Anterior cingulate cortex (tissue), 58 donors: ENCODE results near the gene SLC8A2.

Experiments used
- DNase-seq, 58 donors: peaks; one replicate each; lab custom pipeline; 2025; lab: John Stamatoyannopoulos, UW

The SLC8A2 gene

GRCh38 chr19:47434088-47434487 lies 37.6 kb downstream of the SLC8A2 start:
- no peak for DNase-seq

DNA sequence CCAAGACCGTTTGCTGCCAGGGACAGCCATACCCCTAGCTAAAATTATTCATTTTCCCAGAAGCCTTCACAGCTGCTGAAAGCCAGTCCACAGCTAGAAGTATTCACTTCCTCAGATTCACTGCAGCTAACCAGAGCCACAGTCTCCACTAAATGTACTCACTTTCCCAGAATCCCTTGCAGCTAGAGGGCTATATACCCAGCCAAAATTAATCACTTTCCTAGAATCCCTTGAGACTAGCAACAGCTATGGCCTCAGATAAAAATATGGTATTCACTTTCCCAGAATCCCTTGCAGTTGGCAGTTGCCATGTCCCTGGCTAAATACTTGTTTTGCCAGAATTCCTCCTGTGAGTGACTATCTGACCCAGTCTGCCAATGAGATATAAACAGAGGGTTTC lies 38.6 kb downstream of the SLC8A2 start:
- DNase-seq, result no peak

DNA sequence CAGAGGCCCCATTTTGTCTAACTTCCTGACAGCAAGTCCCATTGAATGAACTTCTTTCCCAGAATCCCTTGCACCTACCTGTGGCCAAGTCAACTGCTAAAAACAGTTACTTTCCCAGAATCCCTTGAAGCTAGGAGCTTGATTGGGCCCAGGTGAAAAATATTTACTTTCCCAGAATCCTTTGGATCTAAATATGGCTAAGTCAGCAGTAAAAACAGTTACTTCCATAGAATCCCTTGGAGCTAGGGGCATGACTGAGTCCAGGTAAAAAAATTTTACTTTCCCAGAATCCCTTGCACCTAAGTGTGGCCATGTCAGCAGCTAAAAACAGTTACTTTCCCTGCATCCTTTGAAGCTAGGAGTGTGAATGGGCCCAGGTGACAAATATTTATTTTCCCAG lies 39.2 kb downstream of the SLC8A2 start:
- no peak for DNase-seq

- no peak for DNase-seq
These were observed 39.6 kb downstream of the SLC8A2 start for GRCh38 chr19:47432091-47432490.

DNA sequence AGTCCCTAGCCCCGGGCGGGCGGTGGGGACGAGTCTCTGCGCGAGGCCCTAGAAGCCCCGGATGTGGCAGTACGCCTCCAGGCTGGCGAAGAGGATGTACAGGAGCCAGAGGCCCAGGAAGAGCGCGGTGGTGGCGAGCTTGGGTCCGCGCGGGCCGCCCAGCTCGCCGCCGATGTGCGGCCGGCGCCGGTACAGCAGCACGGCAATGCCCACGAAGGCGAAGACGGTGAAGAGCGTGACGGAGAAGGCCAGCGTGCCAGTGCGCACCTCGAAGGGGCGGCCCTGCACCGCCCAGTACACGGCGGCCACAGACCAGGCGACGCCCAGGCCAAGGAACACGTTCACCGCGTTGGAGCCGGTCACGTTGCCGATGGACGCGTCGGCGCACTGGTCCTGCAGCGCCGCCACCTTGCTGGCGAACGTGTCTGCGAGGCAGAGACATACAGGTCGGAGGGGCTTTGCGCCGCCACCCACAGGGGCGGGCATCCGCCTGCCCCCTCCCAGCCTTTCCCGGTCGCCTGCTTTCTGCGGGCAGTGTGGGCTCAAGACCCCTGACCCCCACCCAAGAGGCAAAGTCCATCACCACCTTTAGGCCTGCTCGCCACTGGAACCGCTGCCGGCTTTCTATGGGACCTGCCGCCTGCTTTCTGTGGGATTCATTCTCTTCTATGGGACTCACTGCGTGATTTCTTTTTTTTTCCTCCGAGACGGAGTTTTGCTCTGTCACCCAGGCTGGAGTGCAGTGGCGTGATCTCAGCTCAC lies 41.5 kb downstream of the SLC8A2 start:
- no peak for DNase-seq

DNA sequence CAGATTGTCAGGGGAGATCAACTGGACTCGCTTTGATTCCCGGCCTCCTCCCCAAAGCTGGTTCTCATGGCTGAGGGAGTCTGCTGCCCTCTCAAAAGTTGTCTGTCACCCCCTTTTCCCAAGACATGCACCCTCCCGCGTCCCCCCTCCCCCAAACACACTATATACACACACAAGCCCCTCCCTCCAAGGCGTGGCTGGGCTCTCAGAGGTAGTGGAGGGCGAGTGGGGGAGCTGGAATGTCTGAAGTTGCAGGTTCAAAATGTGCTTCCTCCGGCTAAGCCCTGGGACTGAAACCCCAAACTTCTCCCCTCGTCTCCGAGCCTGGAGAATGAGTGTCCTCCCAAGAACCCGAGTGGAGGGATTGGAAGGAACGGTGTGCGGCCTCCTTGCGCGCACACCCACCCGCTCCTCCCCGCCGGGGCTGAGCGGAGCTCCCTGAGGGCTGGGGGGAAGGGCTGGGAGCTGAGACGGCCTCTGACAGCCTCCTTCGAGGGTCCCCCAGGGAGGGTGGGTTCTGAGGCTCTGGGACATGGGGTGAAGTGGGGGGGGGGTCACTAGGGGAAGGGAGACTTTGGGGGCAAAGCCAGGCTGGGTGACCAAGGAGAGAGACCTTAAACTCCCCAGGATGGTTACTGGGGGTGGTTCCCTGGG lies 42.4 kb downstream of the SLC8A2 start:
- no peak for DNase-seq

DNA sequence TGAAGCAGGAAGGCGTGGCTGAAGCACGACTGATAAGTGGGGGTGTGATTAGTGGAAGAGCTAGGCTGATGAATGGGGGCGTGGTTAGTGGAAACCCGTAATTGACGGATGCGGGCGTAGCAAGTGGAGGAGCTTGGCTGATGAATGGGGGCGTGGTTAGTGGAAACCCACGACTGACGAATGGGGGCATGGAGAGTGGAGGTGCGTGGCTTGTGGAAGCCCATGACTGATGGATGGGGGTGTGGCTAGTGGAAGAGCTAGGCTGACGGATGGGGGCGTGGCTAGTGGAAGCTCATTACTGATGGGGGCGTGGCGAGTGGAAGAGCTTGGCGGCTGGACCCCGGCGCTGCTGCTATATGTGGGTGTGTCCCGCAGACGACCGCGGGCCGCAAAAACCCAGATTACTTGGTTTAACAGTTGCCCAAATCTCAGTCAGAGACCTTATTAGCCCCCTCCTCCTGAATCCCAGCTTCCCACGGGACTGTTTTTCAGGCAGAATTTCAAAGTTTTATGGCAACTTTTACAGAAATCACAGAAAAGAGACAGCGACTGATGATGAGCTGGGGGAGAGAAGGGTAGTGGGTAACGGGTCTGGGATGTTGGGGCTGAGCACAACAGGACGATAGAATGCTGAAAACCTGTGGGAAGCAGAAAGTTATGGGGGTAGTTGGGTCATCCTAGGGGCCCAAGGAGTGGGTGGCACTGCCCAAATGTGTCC lies 43.4 kb downstream of the SLC8A2 start:
- DNase-seq, result peak in 57 of 58 donors; percentile 16 to 96 (median 83)

DNA sequence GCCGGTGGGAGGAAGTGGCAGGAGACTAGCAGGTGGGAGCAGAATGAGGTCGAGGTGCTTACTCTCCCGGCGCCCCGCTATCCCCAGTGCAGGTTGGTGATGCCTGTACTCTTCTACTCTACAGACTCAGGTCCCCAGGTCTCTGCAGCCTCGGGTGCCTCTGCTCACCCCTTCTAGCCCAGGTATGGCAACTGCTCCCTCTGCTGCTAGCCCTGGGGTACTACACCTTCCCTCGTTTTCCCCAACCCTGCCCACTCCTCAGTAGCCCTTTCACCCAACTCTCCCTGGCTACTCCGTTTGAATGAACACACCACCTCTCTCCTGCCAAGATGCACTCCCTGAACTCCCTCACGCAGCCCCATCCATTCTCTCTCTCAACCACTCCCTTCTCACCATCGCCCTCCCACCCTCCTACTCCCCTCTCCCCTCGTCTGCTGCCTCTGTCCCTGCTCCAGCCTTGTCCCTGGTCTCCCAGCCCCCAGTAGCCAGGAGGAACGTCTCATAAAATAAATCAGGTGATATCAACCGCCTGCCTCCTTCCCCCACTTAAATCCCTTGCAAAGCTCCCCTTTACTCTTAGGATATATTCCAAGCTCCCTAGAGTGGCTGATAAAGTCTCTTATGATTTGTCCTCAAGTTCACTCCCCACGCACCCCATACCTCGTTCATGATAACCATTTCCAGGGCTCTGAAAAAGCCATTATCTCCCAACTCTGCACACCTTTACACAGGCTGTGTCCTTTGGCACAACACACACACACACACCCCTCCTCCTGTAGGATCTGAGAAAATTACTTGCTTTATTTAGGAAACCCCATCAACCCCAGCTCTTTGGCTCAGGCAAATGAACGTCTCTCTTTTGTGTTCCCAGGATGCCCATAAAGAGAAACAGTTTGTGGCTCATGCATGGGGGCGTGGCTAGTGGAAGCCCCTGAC lies 44.2 kb downstream of the SLC8A2 start:
- DNase-seq, result peak in 39 of 58 donors; percentile 4 to 61 (median 30)

DNA sequence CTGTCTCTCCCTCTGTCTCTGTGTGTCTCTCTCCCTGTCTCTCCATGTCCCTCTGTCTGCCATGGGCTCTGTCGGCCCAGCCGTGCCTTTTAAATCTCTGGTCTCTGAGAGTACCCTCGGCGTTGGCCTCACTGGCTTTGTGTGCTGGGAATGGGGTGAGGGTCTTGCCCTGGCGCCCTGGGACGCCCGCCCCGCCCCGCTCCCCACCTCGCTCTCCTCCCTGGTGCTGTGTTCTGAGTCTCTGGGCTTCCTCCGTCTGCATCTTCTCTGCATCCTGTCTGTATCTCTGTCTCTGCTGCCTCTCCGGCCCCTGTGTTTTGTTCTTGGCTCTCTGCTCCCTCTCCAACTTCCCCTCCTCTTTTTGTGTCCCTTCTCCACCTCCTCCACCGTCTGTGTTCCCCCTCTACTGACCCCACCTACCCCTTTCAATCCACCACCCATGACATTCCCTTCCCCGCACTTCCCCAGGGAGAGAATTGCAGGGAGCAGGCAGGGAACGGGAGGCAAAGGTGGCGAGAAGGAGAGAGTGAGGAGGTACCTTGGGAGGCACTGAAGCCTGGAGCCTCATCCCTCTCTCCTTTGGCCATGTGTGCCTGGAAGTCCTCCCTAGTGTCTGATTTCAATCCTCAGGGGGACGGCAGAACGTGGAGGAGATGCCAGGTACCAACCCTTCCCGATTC lies 48.4 kb downstream of the SLC8A2 start:
- no peak for DNase-seq

GRCh38 chr19:47422417-47423163 lies 49.1 kb downstream of the SLC8A2 start:
- DNase-seq, result no peak

DNA sequence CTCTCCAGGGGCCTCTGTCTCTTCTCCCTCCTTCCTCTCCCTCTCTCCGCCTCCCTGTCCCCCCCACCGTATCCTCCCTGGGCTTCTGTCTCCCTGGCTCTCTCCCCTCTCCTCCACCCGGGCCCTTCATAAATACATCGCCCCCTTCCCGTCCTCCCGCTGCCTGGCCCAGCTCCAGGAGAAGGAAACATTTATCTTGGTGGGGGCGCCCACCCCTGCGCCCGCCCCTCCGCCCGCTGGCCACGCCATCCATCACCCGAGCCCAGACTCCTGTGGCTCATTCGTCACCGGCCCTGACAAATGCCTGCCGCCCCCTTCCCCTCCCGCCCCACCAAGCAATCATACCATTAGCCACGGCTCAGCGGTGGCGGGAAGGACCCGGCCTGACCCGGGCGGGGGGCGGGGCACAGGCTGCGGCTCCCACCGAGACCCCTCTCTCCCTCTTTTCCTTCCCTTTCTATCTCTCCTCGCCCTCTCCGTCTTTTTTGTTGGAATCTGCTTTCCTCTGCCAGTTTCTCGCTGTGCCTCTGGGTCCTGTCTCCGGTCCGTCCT lies 49.8 kb downstream of the SLC8A2 start:
- peak in 2 of 58 donors; percentile 29 to 31 for DNase-seq

DNA sequence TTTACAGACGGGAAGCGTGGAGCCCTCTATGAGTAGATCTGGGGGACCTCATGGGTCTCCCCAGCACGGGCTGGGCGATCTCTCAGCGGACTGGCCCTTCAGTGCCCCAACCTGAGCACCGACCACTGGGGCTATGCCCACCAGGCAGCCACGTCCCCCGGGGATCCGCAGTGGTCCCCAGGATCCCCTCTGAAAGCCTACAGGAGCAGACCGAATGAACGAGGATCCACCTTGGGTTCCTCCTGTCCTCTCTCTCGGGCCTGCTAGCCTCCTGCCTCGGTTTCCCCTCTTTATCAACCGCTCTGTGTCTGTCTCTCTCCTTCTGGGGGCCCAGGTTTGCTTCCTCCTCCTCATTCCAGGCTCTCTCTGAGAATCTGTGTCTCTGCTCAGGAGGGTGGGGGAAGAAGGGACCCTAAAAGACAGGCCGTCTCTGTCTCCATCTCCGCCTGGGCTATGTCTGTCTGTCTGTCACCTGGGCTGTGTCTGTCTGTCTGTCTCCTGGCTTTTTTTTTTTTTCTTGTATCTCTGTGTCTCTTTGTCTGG lies 50.4 kb downstream of the SLC8A2 start:
- no peak for DNase-seq

- no peak for DNase-seq
These were observed 51.9 kb downstream of the SLC8A2 start for GRCh38 chr19:47419789-47420188.

DNA sequence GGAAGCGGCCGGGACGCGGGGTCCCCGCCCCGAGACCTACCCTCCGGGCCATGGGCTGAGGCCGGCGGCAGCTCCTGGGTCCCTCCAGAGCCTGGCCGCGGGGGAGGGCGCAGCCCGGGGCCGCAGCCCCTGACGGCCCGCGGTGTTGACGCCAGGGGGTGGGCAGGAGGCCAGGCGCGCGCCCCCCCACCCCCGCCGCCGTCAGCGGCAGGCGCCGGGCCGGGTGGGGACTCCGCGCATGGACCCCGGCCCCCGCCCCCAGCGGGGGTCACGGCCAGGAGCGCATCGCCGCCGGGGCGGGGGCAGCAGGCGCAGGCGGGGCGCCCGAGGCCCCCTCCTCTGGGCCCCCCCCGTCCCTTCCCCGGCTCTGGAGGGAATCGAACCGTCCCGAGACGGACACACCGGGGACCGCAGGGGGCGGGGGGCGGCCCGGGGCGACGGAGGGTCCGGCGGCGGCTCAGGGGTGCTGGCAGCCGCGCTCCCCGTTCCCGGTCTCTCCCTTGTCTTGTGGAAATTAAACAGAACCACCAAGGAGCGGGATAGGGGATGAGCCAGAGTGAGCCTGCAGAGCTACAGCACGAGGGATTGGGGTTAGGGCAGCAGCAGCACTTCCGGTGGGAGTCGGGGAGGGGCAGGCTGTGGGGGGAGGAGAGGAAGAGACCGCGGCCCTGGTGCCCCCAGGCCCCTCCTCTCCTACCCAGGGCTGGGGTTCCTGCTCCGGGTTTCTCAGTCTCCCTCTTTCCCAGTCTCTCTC lies 52.5 kb downstream of the SLC8A2 start, which contains the start of gene MEIS3:
Gene MEIS3, minus strand, starts transcription at position 498 of the 754 bp plus-strand sequence. Its CDS starts 446 bp downstream, at position 52.
- peak in 1 of 58 donors; percentile 13 for DNase-seq

- no peak for DNase-seq
These were observed 53.0 kb downstream of the SLC8A2 start for GRCh38 chr19:47418692-47419029.

DNA sequence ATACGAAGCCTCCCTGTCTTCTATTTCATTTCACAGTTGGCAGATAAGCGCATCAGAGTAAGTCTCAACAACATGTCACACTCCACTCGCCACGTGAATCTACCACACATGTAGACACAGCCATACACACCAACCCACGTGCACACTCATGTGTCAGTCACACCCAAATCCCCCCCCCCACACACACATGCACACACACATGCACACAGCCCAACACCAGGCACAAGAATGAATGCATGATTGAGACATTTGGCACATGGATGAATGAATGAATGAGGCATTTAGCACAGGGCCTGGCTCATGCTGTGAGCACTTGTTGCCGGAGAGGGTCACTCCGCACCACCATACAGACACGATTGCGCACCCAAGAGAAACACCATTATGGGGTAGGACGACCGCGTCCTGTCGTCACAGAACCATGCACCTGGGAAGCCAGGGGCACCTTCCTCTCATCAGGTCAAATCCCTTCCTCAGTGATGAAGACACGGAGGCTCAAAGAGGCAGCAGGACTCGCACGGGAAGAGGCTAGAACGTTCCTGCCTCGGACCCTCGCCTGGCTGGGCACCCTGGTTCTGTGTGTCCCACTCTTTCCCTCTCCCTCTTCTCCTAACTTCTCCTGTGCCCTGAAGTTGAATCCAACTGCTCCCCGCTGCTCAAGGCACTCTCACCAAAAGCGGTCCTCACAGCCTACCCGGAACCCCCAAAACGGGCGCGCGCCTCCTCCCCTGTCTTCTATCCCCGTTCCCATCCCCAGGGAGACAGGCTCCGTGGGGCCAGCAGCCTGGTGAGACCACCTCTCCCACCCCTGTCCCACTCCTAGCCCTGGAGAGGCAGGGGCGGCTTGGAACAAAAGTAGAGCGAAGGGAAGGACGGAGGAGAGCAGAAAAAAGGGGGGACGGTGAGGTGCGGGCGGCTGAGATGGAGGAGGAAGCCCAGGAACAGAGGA lies 53.7 kb downstream of the SLC8A2 start:
- DNase-seq, result peak in 7 of 58 donors; percentile 8 to 49 (median 22)
